Measurements from ENCODE around the gene USP17L29. TPM values are rescaled to one million over a fixed set of nuclear protein-coding genes. Genes with fewer than 3 reads are reported as not detected.
"Not testable (repeated sequence)": the region's sequence is repeated elsewhere in the genome, so short reads cannot be mapped to it uniquely, and the experiment has no call there.

The USP17L29 gene, protein sequence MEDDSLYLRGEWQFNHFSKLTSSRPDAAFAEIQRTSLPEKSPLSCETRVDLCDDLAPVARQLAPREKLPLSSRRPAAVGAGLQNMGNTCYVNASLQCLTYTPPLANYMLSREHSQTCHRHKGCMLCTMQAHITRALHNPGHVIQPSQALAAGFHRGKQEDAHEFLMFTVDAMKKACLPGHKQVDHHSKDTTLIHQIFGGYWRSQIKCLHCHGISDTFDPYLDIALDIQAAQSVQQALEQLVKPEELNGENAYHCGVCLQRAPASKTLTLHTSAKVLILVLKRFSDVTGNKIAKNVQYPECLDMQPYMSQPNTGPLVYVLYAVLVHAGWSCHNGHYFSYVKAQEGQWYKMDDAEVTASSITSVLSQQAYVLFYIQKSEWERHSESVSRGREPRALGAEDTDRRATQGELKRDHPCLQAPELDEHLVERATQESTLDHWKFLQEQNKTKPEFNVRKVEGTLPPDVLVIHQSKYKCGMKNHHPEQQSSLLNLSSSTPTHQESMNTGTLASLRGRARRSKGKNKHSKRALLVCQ
- not detected for total RNA-seq
- not detected for polyA plus RNA-seq
- long read RNA-seq, donor 1: 0 reads
- long read RNA-seq, donor 2: 0 reads
- long read RNA-seq, donor 3: 0 reads
- long read RNA-seq, donor 4: 0 reads
- long read RNA-seq, donor 5: 0 reads
- long read RNA-seq, donor 6: 0 reads
- long read RNA-seq, donor 7: 0 reads
- long read RNA-seq, donor 8: 0 reads
- long read RNA-seq, donor 9: 0 reads
- long read RNA-seq, donor 10: 0 reads

DNA sequence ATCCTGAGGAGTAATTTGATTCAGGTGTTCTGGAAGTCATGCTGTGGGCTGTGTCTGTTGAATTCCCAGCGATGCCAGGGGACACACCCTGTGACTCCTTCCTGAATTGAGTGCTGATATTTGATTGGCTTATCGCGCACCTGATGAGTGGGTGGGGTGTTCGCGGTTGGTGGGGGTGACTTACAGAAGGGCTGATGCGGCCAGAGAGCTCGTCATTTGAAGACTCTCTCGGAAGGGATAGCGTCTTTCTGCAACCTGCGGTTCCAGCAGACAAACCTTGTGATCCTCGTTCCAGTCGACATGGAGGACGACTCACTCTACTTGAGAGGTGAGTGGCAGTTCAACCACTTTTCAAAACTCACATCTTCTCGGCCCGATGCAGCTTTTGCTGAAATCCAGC lies at the start of gene USP17L29:
Gene USP17L29, plus strand, starts transcription at position 301 of the 400 bp plus-strand sequence. Its CDS starts 0 bp downstream, at position 301.
- not testable (repeated sequence) for H3K9me3 ChIP-seq (ENCODE audit: control insufficient read depth in 2 of 2, insufficient read depth in 1 of 2, low read length in 1 of 2); H3K27ac ChIP-seq (ENCODE audit: low read depth in 1 of 2, low read length in 1 of 2); H3K4me1 ChIP-seq (ENCODE audit: control insufficient read depth in 2 of 2, insufficient read depth in 2 of 2, low read length in 2 of 2); H3K36me3 ChIP-seq (ENCODE audit: control insufficient read depth in 2 of 2, insufficient read depth in 2 of 2, low read length in 1 of 2); H3K27me3 ChIP-seq (ENCODE audit: control insufficient read depth in 2 of 2, insufficient read depth in 1 of 2, low read length in 1 of 2); H3K4me3 ChIP-seq (ENCODE audit: low read length in 2 of 2); DNase-seq (ENCODE audit: low read depth in 6 of 9, low spot score in 9 of 9)
- WGBS: no CpG with 5 or more reads among the region's 15 CpGs

DNA sequence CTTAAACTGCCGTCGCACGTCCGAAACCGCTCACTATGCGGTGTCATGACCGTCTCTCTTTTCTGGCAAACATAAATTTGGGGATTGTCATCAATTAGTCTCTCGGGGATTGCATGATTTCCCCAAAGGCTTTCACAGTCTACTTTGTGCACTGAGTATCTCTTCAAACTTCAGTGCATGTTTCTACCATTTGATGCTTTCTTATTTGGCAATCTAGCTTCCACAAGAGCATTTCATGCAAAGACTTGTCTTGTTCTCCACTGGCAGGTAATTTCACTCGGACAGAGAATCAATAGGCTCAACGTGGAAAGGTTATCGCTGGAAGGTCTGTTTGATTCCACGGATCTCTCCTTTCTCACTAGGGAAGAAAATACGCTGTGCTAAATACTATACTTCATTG lies 29.2 kb upstream of the USP17L29 start:
- H3K27me3 ChIP-seq (ENCODE audit: control insufficient read depth in 2 of 2, insufficient read depth in 1 of 2, low read length in 1 of 2); H3K4me1 ChIP-seq (ENCODE audit: control insufficient read depth in 2 of 2, insufficient read depth in 2 of 2, low read length in 2 of 2); DNase-seq (ENCODE audit: low read depth in 6 of 9, low spot score in 9 of 9); H3K27ac ChIP-seq (ENCODE audit: low read depth in 1 of 2, low read length in 1 of 2); H3K4me3 ChIP-seq (ENCODE audit: low read length in 2 of 2); H3K36me3 ChIP-seq (ENCODE audit: control insufficient read depth in 2 of 2, insufficient read depth in 2 of 2, low read length in 1 of 2); H3K9me3 ChIP-seq (ENCODE audit: control insufficient read depth in 2 of 2, insufficient read depth in 1 of 2, low read length in 1 of 2): not testable (repeated sequence)
- 94% methylated on average over 1 of the region's 13 CpGs for WGBS

DNA sequence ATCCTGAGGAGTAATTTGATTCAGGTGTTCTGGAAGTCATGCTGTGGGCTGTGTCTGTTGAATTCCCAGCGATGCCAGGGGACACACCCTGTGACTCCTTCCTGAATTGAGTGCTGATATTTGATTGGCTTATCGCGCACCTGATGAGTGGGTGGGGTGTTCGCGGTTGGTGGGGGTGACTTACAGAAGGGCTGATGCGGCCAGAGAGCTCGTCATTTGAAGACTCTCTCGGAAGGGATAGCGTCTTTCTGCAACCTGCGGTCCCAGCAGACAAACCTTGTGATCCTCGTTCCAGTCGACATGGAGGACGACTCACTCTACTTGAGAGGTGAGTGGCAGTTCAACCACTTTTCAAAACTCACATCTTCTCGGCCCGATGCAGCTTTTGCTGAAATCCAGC lies 28.6 kb upstream of the USP17L29 start, which contains the start of gene USP17L24:
Gene USP17L24, plus strand, starts transcription at position 301 of the 400 bp plus-strand sequence. Its CDS starts 0 bp downstream, at position 301.
- no CpG with 5 or more reads among the region's 15 CpGs for WGBS
- not testable (repeated sequence) for H3K4me3 ChIP-seq (ENCODE audit: low read length in 2 of 2); H3K4me1 ChIP-seq (ENCODE audit: control insufficient read depth in 2 of 2, insufficient read depth in 2 of 2, low read length in 2 of 2); DNase-seq (ENCODE audit: low read depth in 6 of 9, low spot score in 9 of 9); H3K9me3 ChIP-seq (ENCODE audit: control insufficient read depth in 2 of 2, insufficient read depth in 1 of 2, low read length in 1 of 2); H3K27ac ChIP-seq (ENCODE audit: low read depth in 1 of 2, low read length in 1 of 2); H3K36me3 ChIP-seq (ENCODE audit: control insufficient read depth in 2 of 2, insufficient read depth in 2 of 2, low read length in 1 of 2); H3K27me3 ChIP-seq (ENCODE audit: control insufficient read depth in 2 of 2, insufficient read depth in 1 of 2, low read length in 1 of 2)

DNA sequence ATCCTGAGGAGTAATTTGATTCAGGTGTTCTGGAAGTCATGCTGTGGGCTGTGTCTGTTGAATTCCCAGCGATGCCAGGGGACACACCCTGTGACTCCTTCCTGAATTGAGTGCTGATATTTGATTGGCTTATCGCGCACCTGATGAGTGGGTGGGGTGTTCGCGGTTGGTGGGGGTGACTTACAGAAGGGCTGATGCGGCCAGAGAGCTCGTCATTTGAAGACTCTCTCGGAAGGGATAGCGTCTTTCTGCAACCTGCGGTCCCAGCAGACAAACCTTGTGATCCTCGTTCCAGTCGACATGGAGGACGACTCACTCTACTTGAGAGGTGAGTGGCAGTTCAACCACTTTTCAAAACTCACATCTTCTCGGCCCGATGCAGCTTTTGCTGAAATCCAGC lies 23.8 kb upstream of the USP17L29 start, which contains the start of gene USP17L25:
Gene USP17L25, plus strand, starts transcription at position 301 of the 400 bp plus-strand sequence. Its CDS starts 0 bp downstream, at position 301.
- H3K27me3 ChIP-seq (ENCODE audit: control insufficient read depth in 2 of 2, insufficient read depth in 1 of 2, low read length in 1 of 2); DNase-seq (ENCODE audit: low read depth in 6 of 9, low spot score in 9 of 9); H3K27ac ChIP-seq (ENCODE audit: low read depth in 1 of 2, low read length in 1 of 2); H3K36me3 ChIP-seq (ENCODE audit: control insufficient read depth in 2 of 2, insufficient read depth in 2 of 2, low read length in 1 of 2); H3K9me3 ChIP-seq (ENCODE audit: control insufficient read depth in 2 of 2, insufficient read depth in 1 of 2, low read length in 1 of 2); H3K4me1 ChIP-seq (ENCODE audit: control insufficient read depth in 2 of 2, insufficient read depth in 2 of 2, low read length in 2 of 2); H3K4me3 ChIP-seq (ENCODE audit: low read length in 2 of 2): not testable (repeated sequence)
- WGBS: no CpG with 5 or more reads among the region's 15 CpGs

DNA sequence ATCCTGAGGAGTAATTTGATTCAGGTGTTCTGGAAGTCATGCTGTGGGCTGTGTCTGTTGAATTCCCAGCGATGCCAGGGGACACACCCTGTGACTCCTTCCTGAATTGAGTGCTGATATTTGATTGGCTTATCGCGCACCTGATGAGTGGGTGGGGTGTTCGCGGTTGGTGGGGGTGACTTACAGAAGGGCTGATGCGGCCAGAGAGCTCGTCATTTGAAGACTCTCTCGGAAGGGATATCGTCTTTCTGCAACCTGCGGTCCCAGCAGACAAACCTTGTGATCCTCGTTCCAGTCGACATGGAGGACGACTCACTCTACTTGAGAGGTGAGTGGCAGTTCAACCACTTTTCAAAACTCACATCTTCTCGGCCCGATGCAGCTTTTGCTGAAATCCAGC lies 19.1 kb upstream of the USP17L29 start, which contains the start of gene USP17L26:
Gene USP17L26, plus strand, starts transcription at position 301 of the 400 bp plus-strand sequence. Its CDS starts 0 bp downstream, at position 301.
- not testable (repeated sequence) for H3K27ac ChIP-seq (ENCODE audit: low read depth in 1 of 2, low read length in 1 of 2); H3K27me3 ChIP-seq (ENCODE audit: control insufficient read depth in 2 of 2, insufficient read depth in 1 of 2, low read length in 1 of 2); H3K9me3 ChIP-seq (ENCODE audit: control insufficient read depth in 2 of 2, insufficient read depth in 1 of 2, low read length in 1 of 2); H3K4me3 ChIP-seq (ENCODE audit: low read length in 2 of 2); DNase-seq (ENCODE audit: low read depth in 6 of 9, low spot score in 9 of 9); H3K36me3 ChIP-seq (ENCODE audit: control insufficient read depth in 2 of 2, insufficient read depth in 2 of 2, low read length in 1 of 2); H3K4me1 ChIP-seq (ENCODE audit: control insufficient read depth in 2 of 2, insufficient read depth in 2 of 2, low read length in 2 of 2)
- no CpG with 5 or more reads among the region's 15 CpGs for WGBS

DNA sequence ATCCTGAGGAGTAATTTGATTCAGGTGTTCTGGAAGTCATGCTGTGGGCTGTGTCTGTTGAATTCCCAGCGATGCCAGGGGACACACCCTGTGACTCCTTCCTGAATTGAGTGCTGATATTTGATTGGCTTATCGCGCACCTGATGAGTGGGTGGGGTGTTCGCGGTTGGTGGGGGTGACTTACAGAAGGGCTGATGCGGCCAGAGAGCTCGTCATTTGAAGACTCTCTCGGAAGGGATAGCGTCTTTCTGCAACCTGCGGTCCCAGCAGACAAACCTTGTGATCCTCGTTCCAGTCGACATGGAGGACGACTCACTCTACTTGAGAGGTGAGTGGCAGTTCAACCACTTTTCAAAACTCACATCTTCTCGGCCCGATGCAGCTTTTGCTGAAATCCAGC lies 14.3 kb upstream of the USP17L29 start, which contains the start of gene USP17L5:
Gene USP17L5, plus strand, starts transcription at position 301 of the 400 bp plus-strand sequence. Its CDS starts 0 bp downstream, at position 301.
- DNase-seq (ENCODE audit: low read depth in 6 of 9, low spot score in 9 of 9); H3K27me3 ChIP-seq (ENCODE audit: control insufficient read depth in 2 of 2, insufficient read depth in 1 of 2, low read length in 1 of 2); H3K4me3 ChIP-seq (ENCODE audit: low read length in 2 of 2); H3K4me1 ChIP-seq (ENCODE audit: control insufficient read depth in 2 of 2, insufficient read depth in 2 of 2, low read length in 2 of 2); H3K9me3 ChIP-seq (ENCODE audit: control insufficient read depth in 2 of 2, insufficient read depth in 1 of 2, low read length in 1 of 2); H3K36me3 ChIP-seq (ENCODE audit: control insufficient read depth in 2 of 2, insufficient read depth in 2 of 2, low read length in 1 of 2); H3K27ac ChIP-seq (ENCODE audit: low read depth in 1 of 2, low read length in 1 of 2): not testable (repeated sequence)
- no CpG with 5 or more reads among the region's 15 CpGs for WGBS

DNA sequence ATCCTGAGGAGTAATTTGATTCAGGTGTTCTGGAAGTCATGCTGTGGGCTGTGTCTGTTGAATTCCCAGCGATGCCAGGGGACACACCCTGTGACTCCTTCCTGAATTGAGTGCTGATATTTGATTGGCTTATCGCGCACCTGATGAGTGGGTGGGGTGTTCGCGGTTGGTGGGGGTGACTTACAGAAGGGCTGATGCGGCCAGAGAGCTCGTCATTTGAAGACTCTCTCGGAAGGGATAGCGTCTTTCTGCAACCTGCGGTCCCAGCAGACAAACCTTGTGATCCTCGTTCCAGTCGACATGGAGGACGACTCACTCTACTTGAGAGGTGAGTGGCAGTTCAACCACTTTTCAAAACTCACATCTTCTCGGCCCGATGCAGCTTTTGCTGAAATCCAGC lies 9.6 kb upstream of the USP17L29 start, which contains the start of gene USP17L27:
Gene USP17L27, plus strand, starts transcription at position 301 of the 400 bp plus-strand sequence. Its CDS starts 0 bp downstream, at position 301.
- not testable (repeated sequence) for H3K9me3 ChIP-seq (ENCODE audit: control insufficient read depth in 2 of 2, insufficient read depth in 1 of 2, low read length in 1 of 2); H3K36me3 ChIP-seq (ENCODE audit: control insufficient read depth in 2 of 2, insufficient read depth in 2 of 2, low read length in 1 of 2); DNase-seq (ENCODE audit: low read depth in 6 of 9, low spot score in 9 of 9); H3K27me3 ChIP-seq (ENCODE audit: control insufficient read depth in 2 of 2, insufficient read depth in 1 of 2, low read length in 1 of 2); H3K4me1 ChIP-seq (ENCODE audit: control insufficient read depth in 2 of 2, insufficient read depth in 2 of 2, low read length in 2 of 2); H3K27ac ChIP-seq (ENCODE audit: low read depth in 1 of 2, low read length in 1 of 2); H3K4me3 ChIP-seq (ENCODE audit: low read length in 2 of 2)
- WGBS: no CpG with 5 or more reads among the region's 15 CpGs

DNA sequence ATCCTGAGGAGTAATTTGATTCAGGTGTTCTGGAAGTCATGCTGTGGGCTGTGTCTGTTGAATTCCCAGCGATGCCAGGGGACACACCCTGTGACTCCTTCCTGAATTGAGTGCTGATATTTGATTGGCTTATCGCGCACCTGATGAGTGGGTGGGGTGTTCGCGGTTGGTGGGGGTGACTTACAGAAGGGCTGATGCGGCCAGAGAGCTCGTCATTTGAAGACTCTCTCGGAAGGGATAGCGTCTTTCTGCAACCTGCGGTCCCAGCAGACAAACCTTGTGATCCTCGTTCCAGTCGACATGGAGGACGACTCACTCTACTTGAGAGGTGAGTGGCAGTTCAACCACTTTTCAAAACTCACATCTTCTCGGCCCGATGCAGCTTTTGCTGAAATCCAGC lies 4.8 kb upstream of the USP17L29 start, which contains the start of gene USP17L28:
Gene USP17L28, plus strand, starts transcription at position 301 of the 400 bp plus-strand sequence. Its CDS starts 0 bp downstream, at position 301.
- no CpG with 5 or more reads among the region's 15 CpGs for WGBS
- not testable (repeated sequence) for H3K27ac ChIP-seq (ENCODE audit: low read depth in 1 of 2, low read length in 1 of 2); DNase-seq (ENCODE audit: low read depth in 6 of 9, low spot score in 9 of 9); H3K9me3 ChIP-seq (ENCODE audit: control insufficient read depth in 2 of 2, insufficient read depth in 1 of 2, low read length in 1 of 2); H3K4me3 ChIP-seq (ENCODE audit: low read length in 2 of 2); H3K36me3 ChIP-seq (ENCODE audit: control insufficient read depth in 2 of 2, insufficient read depth in 2 of 2, low read length in 1 of 2); H3K4me1 ChIP-seq (ENCODE audit: control insufficient read depth in 2 of 2, insufficient read depth in 2 of 2, low read length in 2 of 2); H3K27me3 ChIP-seq (ENCODE audit: control insufficient read depth in 2 of 2, insufficient read depth in 1 of 2, low read length in 1 of 2)

DNA sequence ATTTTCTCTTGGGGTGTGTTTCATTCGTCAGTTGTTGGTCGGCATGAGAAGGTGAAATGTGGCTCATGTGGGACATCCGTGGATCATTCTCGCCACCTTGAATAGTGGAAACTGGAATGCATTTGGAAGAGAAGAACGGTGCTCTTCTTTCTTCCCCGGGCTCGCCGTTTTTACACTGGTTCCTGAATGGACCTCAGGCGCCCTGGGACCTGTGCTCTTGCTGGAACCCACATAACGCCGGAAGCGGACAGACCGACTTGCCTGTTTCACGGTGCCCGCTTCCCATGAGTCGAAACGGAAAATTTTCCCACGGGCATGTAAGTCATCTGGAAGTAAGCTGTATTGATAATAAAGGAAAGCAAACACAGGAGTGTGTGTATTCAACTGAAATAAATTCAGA lies 2.6 kb upstream of the USP17L29 start:
- not testable (repeated sequence) for H3K27ac ChIP-seq (ENCODE audit: low read depth in 1 of 2, low read length in 1 of 2); H3K4me1 ChIP-seq (ENCODE audit: control insufficient read depth in 2 of 2, insufficient read depth in 2 of 2, low read length in 2 of 2); H3K9me3 ChIP-seq (ENCODE audit: control insufficient read depth in 2 of 2, insufficient read depth in 1 of 2, low read length in 1 of 2); H3K27me3 ChIP-seq (ENCODE audit: control insufficient read depth in 2 of 2, insufficient read depth in 1 of 2, low read length in 1 of 2); H3K36me3 ChIP-seq (ENCODE audit: control insufficient read depth in 2 of 2, insufficient read depth in 2 of 2, low read length in 1 of 2); H3K4me3 ChIP-seq (ENCODE audit: low read length in 2 of 2); DNase-seq (ENCODE audit: low read depth in 6 of 9, low spot score in 9 of 9)
- WGBS: 98% methylated on average over 13 of the region's 18 CpGs
